HG03575 (cell line): ENCODE results near the gene LRRC4B.

ENCODE experiments used
- ATAC-seq: cut with Tn5 transposase; IDR thresholded peaks from one replicate; pipeline ENCODE4 v1.9.1; 2021; ENCODE audit not compliant: unreplicated experiment, insufficient number of reproducible peaks, low FRiP score; ENCODE audit errors: extremely low read depth

The LRRC4B gene

GRCh38 chr19:50573741-50574461 is 5.7 kb upstream of the LRRC4B start:
- ATAC-seq = no peak

DNA sequence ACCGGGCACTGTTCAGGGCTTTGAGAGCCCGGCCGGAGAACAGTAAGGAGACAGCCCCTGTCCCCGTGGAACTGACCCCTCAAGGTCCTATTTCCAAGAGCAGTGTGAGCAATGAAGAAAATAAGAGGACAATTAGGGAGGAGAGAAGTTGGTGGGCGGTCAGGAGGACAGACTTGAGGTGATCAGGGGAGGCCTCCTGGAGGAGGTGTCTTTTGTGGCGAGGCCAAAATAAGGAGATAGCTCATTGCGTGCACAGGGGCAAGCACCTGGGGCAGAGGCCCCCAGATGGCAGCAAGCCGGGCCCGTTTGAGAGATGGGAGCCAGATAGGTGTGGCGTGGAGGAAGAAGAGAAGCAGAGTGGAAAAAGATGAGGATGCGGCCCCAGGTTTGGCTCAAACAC is 2.8 kb upstream of the LRRC4B start:
- ATAC-seq = no peak

GRCh38 chr19:50569938-50570540 is 1.8 kb upstream of the LRRC4B start:
- ATAC-seq = no peak

- ATAC-seq = no peak
Measured at GRCh38 chr19:50568728-50569698, 778 bp upstream of the LRRC4B start.

- ATAC-seq = no peak
Measured at GRCh38 chr19:50567052-50567841, 988 bp downstream of the LRRC4B start.

DNA sequence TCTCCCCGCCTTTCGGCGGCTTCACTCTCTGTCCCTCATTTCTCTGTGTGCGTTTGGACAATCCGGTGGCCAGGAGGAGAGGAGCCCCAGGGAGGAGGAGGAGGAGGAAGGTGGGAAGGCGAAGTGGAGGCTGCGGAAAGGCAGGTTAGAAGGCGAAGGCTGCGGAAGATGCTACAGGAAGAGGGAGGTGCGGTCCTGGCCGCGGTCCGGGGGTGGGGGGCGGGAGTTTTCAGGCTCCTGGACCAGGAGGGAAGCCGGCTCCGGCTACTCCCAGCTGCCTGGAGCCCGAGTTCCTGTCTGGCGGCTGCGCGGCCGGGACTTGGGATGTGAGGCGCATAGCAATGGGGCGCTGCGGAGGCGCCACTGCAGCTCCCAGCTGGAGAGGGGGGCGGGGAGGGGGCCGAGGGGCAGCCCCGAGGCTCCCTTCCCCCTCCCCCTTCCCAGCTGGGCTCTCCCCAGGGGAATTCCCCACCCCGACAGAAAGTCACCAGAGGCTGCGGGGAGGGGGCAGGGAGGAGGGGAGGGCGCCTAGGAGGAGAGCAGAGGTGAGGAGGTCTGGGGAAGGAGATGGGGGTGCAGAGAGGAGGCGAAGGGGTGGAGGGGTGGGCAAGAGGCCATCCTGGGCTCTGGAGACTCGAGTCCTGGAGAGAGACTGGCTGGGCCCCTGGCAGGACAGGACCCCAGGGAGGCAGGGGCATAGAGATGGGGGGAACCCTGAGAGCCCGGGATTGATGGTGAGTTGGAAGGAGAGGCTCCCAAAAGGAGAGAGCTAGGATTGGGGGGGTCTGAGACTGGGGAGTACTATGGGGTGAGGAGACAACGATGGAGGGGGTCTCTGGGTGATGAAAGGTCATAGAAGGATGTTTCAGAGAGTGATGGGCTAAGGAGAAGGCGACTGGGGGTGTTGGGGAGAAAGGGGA is 2.0 kb downstream of the LRRC4B start:
- no peak for ATAC-seq

DNA sequence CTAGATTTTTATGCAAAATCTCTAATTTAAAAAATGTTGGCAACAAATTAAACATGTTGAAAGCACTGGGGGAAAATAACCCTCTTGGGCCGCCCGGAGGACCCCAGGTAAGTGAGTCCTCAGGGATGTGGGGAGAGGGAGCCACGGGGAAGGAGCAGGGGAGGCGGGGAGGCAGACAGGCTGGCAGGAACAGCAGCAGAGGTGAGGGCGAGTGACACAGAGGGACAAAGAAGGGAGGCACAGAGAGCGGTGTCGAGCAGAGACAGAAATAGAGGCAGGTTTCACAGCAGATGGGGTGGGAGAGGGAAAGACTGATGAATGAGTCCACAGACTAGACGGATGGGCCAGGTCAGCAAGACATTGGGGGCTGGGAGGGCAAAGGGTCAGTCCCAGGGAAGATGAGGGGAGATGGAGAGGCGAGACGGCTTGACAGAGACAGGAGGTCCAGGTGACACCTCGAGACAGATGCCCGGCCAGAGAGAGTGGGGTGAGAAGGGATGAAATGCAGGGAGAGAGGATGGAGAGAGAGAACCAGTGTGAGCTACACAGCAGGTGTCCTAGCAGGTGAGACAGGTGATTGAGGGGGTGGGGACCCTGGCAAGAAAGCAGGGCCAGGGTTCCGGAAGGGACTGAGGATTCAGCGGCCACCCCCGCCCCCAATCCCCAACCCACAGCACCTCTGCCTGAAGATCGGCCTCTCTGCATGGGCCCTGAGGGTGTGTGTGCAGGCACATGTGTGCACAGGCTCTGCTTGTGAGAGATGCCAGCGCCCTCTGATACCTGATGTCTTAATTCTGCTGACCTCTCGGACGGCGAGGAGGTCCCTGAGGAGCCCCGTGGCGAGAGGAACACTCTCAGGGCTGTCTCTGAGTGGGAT is 3.8 kb downstream of the LRRC4B start:
- no peak for ATAC-seq

- ATAC-seq = no peak
Measured at GRCh38 chr19:50563597-50563996, 4.6 kb downstream of the LRRC4B start.

GRCh38 chr19:50562996-50563395 is 5.2 kb downstream of the LRRC4B start:
- ATAC-seq = no peak

GRCh38 chr19:50562329-50562728 is 5.9 kb downstream of the LRRC4B start:
- no peak for ATAC-seq

GRCh38 chr19:50559636-50560035 is 8.6 kb downstream of the LRRC4B start:
- ATAC-seq = no peak

DNA sequence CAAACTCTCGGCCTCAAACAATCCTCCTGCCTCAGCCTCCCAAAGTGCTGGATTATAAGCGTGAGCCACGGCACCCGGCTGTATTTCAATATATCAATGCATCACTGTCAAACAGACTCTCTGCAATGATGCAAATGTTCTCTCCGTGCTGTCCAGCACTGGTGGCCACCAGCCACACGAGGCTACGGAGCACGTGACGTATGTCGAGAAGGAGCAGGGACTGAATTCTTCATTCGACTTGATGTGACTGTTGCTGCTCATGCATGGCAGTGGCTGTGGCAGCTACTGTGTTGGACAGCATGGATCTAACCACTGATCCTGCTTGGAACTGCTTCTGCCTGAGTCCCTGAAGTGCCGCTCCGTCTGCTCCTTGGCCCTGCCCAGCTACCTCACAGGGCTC is 9.8 kb downstream of the LRRC4B start:
- no peak for ATAC-seq

- ATAC-seq = no peak
Measured at GRCh38 chr19:50558039-50558438, 10.2 kb downstream of the LRRC4B start.

GRCh38 chr19:50557009-50557613 is 11.1 kb downstream of the LRRC4B start:
- ATAC-seq = no peak

- no peak for ATAC-seq
Measured at GRCh38 chr19:50556282-50557008, 11.8 kb downstream of the LRRC4B start.
